ENCODE measurements around the gene MTUS2. TPM values are rescaled to one million over a fixed set of nuclear protein-coding genes. Genes with fewer than 3 reads are reported as not detected.

MTUS2 gene
- total and polyA plus RNA-seq, 2 donors (not counting 3 experiments of a cell fraction or from before 2014, with no cell fraction given): not detected

- FAIRE-seq (no peak), DNase-seq (ENCODE audit: low read depth, low spot score) (no peak)
- intact Hi-C loops (cut with micrococcal nuclease): no loop called here
- Histone ChIP-seq H3K79me2 (ENCODE audit: control insufficient read depth, insufficient read depth, low read length) (peaks cover 9% of the 10 kb centered on the region), H3K4me3 (replicated peaks in 1 of 3; ENCODE audit: insufficient read depth in 1 of 3, low read depth in 1 of 3, low read length in 3 of 3) (no peak overlapping the region), H2AFZ (ENCODE audit: low read depth, low read length) (no peak overlapping the region), H3K4me2 (ENCODE audit: insufficient read depth, low read length) (no peak overlapping the region), H3K27ac (ENCODE audit: insufficient read depth, low read depth, low read length) (no peak overlapping the region), H4K20me1 (replicated peaks; ENCODE audit: control insufficient read depth, extremely low read depth, insufficient read depth, low read length) (no peaks in the 10 kb centered on the region), H3K9me3 (replicated peaks; ENCODE audit: control insufficient read depth, insufficient read depth, low read length) (no peaks in the 10 kb centered on the region), H3K36me3 (ENCODE audit: control insufficient read depth in 2 of 2, extremely low read depth in 1 of 2, insufficient read depth in 2 of 2, low read length in 2 of 2) (peaks cover 6 to 17% of the 10 kb centered on the region in 2 experiments), H3K9ac (replicated peaks; ENCODE audit: extremely low read depth, insufficient read depth, low read length) (no peak overlapping the region), H3K9me1 (replicated peaks; ENCODE audit: control insufficient read depth, extremely low read depth, insufficient read depth, low read length) (no peaks in the 10 kb centered on the region), H3K27me3 (ENCODE audit: control insufficient read depth in 2 of 2, insufficient read depth in 2 of 2, low read length in 2 of 2) (no peaks in the 10 kb centered on the region), H3K4me1 (ENCODE audit: control insufficient read depth, extremely low read depth, insufficient read depth, low read length) (peaks cover 14% of the 10 kb centered on the region)
- dilution Hi-C loops (cut with MboI; ENCODE audit: extremely low pct_ligation_motif_present, low sequenced_read_pairs): no loop called here
- ChIA-PET POLR2A (no interaction called here), CTCF (interaction anchor here (5.1 kb wide), 1 partner anchor 20 kb away, joined by 20 read pairs; no protein-coding TSS in a partner anchor)
- TF ChIP-seq FOS (IDR thresholded peaks at IDR 0.05; ENCODE audit: borderline replicate concordance, insufficient read depth, low read length) (no peak), CTCF (IDR thresholded peaks at IDR 0.05; ENCODE audit: extremely low read depth in 1 of 2, insufficient read depth in 1 of 2, low read depth in 1 of 2, low read length in 2 of 2) (no peak)
- BruUV-seq (replicated peaks): no TSS peak
Observed at GRCh38 chr13:29527916-29528315, 707.8 kb downstream of the MTUS2 start.

GRCh38 chr13:29529754-29530153 is 709.6 kb downstream of the MTUS2 start:
- peaks cover 7 to 19% of the 10 kb centered on the region in 2 experiments for H3K36me3 ChIP-seq (ENCODE audit: control insufficient read depth in 2 of 2, extremely low read depth in 1 of 2, insufficient read depth in 2 of 2, low read length in 2 of 2)
- no peaks in the 10 kb centered on the region for H4K20me1 ChIP-seq (replicated peaks; ENCODE audit: control insufficient read depth, extremely low read depth, insufficient read depth, low read length)
- BruUV-seq (replicated peaks): no TSS peak
- no peak overlapping the region for H3K4me2 ChIP-seq (ENCODE audit: insufficient read depth, low read length)
- FAIRE-seq (no peak), DNase-seq (ENCODE audit: low read depth, low spot score) (no peak)
- intact Hi-C loops (cut with micrococcal nuclease) (no loop called here), dilution Hi-C loops (cut with MboI; ENCODE audit: extremely low pct_ligation_motif_present, low sequenced_read_pairs) (no loop called here)
- no peak overlapping the region for H3K9ac ChIP-seq (replicated peaks; ENCODE audit: extremely low read depth, insufficient read depth, low read length)
- H2AFZ ChIP-seq (ENCODE audit: low read depth, low read length): no peak overlapping the region
- POLR2A ChIA-PET: no interaction called here
- no peak overlapping the region for H3K4me3 ChIP-seq (replicated peaks in 1 of 3; ENCODE audit: insufficient read depth in 1 of 3, low read depth in 1 of 3, low read length in 3 of 3)
- no peak overlapping the region for H3K27ac ChIP-seq (ENCODE audit: insufficient read depth, low read depth, low read length)
- CTCF ChIA-PET: interaction anchor here (5.1 kb wide), 1 partner anchor 22 kb away, joined by 20 read pairs; no protein-coding TSS in a partner anchor
- no peaks in the 10 kb centered on the region for H3K27me3 ChIP-seq (ENCODE audit: control insufficient read depth in 2 of 2, insufficient read depth in 2 of 2, low read length in 2 of 2)
- peaks cover 9% of the 10 kb centered on the region for H3K79me2 ChIP-seq (ENCODE audit: control insufficient read depth, insufficient read depth, low read length)
- TF ChIP-seq EZH2 (IDR thresholded peaks at IDR 0.05; ENCODE audit: borderline replicate concordance, low read depth, low read length, severe bottlenecking) (no peak), GATA2 (IDR thresholded peaks at IDR 0.05; ENCODE audit: insufficient read depth, insufficient read length, low read depth, low read length) (no peak), JUN (IDR thresholded peaks at IDR 0.05; ENCODE audit: borderline replicate concordance, insufficient read depth, insufficient read length, low read depth) (no peak), CTCF (IDR thresholded peaks at IDR 0.05; ENCODE audit: extremely low read depth in 1 of 2, insufficient read depth in 1 of 2, low read depth in 1 of 2, low read length in 2 of 2) (no peak), MAX (IDR thresholded peaks at IDR 0.05; ENCODE audit: insufficient read depth, insufficient read length) (no peak), POLR2AphosphoS5 (IDR thresholded peaks at IDR 0.05; ENCODE audit: insufficient read depth, low read depth, low read length) (no peak), POLR2A (IDR thresholded peaks at IDR 0.05; ENCODE audit: low read depth, low read length) (no peak), MYC (IDR thresholded peaks at IDR 0.05; ENCODE audit: low read depth, low read length) (no peak), FOS (IDR thresholded peaks at IDR 0.05; ENCODE audit: borderline replicate concordance, insufficient read depth, low read length) (no peak)
- H3K9me1 ChIP-seq (replicated peaks; ENCODE audit: control insufficient read depth, extremely low read depth, insufficient read depth, low read length): no peaks in the 10 kb centered on the region
- no peaks in the 10 kb centered on the region for H3K9me3 ChIP-seq (replicated peaks; ENCODE audit: control insufficient read depth, insufficient read depth, low read length)
- no peaks in the 10 kb centered on the region for H3K4me1 ChIP-seq (ENCODE audit: control insufficient read depth, extremely low read depth, insufficient read depth, low read length)
